Stimulated activated CD8-positive, alpha-beta memory T cell treated with anti-CD3 and anti-CD28 coated beads, Interleukin-2, amount 100 ng/mL, for 1 hour (primary cell): Measurements from ENCODE around the gene PCNX2.

Source experiments
- DNase-seq, 2 donors: peaks; one replicate each; pipeline ENCODE4 v3.0.0-alpha.2; 2020; ENCODE audit warnings: low read depth in 2 of 2

PCNX2 gene

GRCh38 chr1:232962761-232963745, 332.5 kb downstream of the PCNX2 start:
- DNase-seq: no peak

- DNase-seq: no peak
Measured at GRCh38 chr1:232958067-232958466, 337.5 kb downstream of the PCNX2 start.

GRCh38 chr1:232956081-232956480, 339.4 kb downstream of the PCNX2 start:
- no peak for DNase-seq

- DNase-seq: no peak
Measured at GRCh38 chr1:232954594-232955365, 340.7 kb downstream of the PCNX2 start.

- DNase-seq: no peak
Measured at GRCh38 chr1:232952514-232953499, 342.7 kb downstream of the PCNX2 start.

GRCh38 chr1:232951605-232952004, 343.9 kb downstream of the PCNX2 start:
- no peak for DNase-seq

GRCh38 chr1:232951180-232951579, 344.3 kb downstream of the PCNX2 start:
- no peak for DNase-seq

- peak; percentile 92 to 95 for DNase-seq
Measured at GRCh38 chr1:232950197-232951176, 345.0 kb downstream of the PCNX2 start, which contains the start of gene NTPCR. Gene NTPCR (plus strand): TSS chr1:232950611. CDS start chr1:232950711, 100 bp downstream.

GRCh38 chr1:232949636-232950196, 345.8 kb downstream of the PCNX2 start:
- DNase-seq: no peak

GRCh38 chr1:232944347-232944746, 351.2 kb downstream of the PCNX2 start:
- no peak for DNase-seq

GRCh38 chr1:232943679-232944252, 351.8 kb downstream of the PCNX2 start:
- DNase-seq: no peak

- no peak for DNase-seq
Measured at GRCh38 chr1:232942413-232943294, 352.9 kb downstream of the PCNX2 start.

GRCh38 chr1:232940262-232940661, 355.3 kb downstream of the PCNX2 start:
- DNase-seq: no peak

GRCh38 chr1:232939748-232940147, 355.8 kb downstream of the PCNX2 start:
- DNase-seq: no peak

- DNase-seq: no peak
Measured at GRCh38 chr1:232938926-232939325, 356.6 kb downstream of the PCNX2 start.

- DNase-seq: no peak
Measured at GRCh38 chr1:232937741-232938375, 357.7 kb downstream of the PCNX2 start.

GRCh38 chr1:232936941-232937340, 358.6 kb downstream of the PCNX2 start:
- no peak for DNase-seq
